ENCODE data around the gene VSTM1.

The VSTM1 gene

GRCh38 chr19:54011507-54012211, 52.0 kb downstream of the VSTM1 start:
- no peak for DNase-seq (ENCODE audit: low read depth)

- DNase-seq (ENCODE audit: low read depth) = no peak
Observed at GRCh38 chr19:54010474-54010873, 53.2 kb downstream of the VSTM1 start.

GRCh38 chr19:54009440-54009839, 54.3 kb downstream of the VSTM1 start:
- DNase-seq (ENCODE audit: low read depth) = no peak

- DNase-seq (ENCODE audit: low read depth) = no peak
Observed at GRCh38 chr19:54002495-54003315, 61.0 kb downstream of the VSTM1 start.

- no peak for DNase-seq (ENCODE audit: low read depth)
Observed at GRCh38 chr19:54001496-54001895, 62.2 kb downstream of the VSTM1 start.

GRCh38 chr19:53999694-54000093, 64.0 kb downstream of the VSTM1 start:
- no peak for DNase-seq (ENCODE audit: low read depth)

- DNase-seq (ENCODE audit: low read depth) = no peak
Observed at GRCh38 chr19:53998223-53998622, 65.5 kb downstream of the VSTM1 start.

- no peak for DNase-seq (ENCODE audit: low read depth)
Observed at GRCh38 chr19:53994811-53995210, 68.9 kb downstream of the VSTM1 start.

- DNase-seq (ENCODE audit: low read depth) = no peak
Observed at GRCh38 chr19:53993448-53993847, 70.2 kb downstream of the VSTM1 start.

- no peak for DNase-seq (ENCODE audit: low read depth)
Observed at GRCh38 chr19:53992815-53993214, 70.9 kb downstream of the VSTM1 start.

- no peak for DNase-seq (ENCODE audit: low read depth)
Observed at GRCh38 chr19:53992211-53992610, 71.5 kb downstream of the VSTM1 start.

GRCh38 chr19:53991224-53992113, 72.2 kb downstream of the VSTM1 start, which contains the start of gene CACNG6:
TSS of gene CACNG6 (plus strand) at chr19:53991637. CDS start at chr19:53992878, 1,241 bp downstream.
- no peak for DNase-seq (ENCODE audit: low read depth)
